Activated B cell treated with CpG ODN at 0.5 μM for 24 hours (primary cell): Measurements from ENCODE around the gene RHOF. TPM values are rescaled to one million over a fixed set of nuclear protein-coding genes. Genes with fewer than 3 reads are reported as not detected.

Source experiments
- ATAC-seq: fragments of 200-7000 bp; cut with Tn5 transposase; one replicate; pipeline ENCODE4 v1.10.0; 2021; ENCODE audit warnings: low read depth, mild to moderate bottlenecking, moderate library complexity
- CTCF ChIA-PET: fragments of 350-600 bp; sonication (Branson Sonifier 250); formaldehyde crosslinking; loops from one replicate; lab custom pipeline; 2021; ENCODE audit warnings: antibody characterized with exemption; lab: Charles Lee
- POLR2A ChIA-PET: fragments of 350-600 bp; sonication (Branson Sonifier 250); formaldehyde crosslinking; loops from one replicate; lab custom pipeline; 2021; ENCODE audit warnings: antibody characterized with exemption; lab: Charles Lee
- DNase-seq: peaks from one replicate; pipeline ENCODE4 v3.0.0; 2022
- H3K27ac Mint-ChIP-seq: one replicate; pipeline ENCODE4 v1.8.0; 2020; ENCODE audit warnings: mixed read lengths
- H3K27me3 Mint-ChIP-seq: one replicate; pipeline ENCODE4 v1.8.0; 2021; ENCODE audit warnings: mixed read lengths
- H3K36me3 Mint-ChIP-seq: one replicate; pipeline ENCODE4 v1.8.0; 2021; ENCODE audit warnings: low read depth, mixed read lengths
- H3K4me1 Mint-ChIP-seq: one replicate; pipeline ENCODE4 v1.8.0; 2021; ENCODE audit warnings: mixed read lengths
- H3K4me3 Mint-ChIP-seq: one replicate; pipeline ENCODE4 v1.8.0; 2020; ENCODE audit warnings: mild to moderate bottlenecking, mixed read lengths
- H3K9me3 Mint-ChIP-seq: one replicate; pipeline ENCODE4 v1.8.0; 2020; ENCODE audit warnings: mixed read lengths
- CTCF ChIP-seq: fragments of 200-600 bp; IDR thresholded peaks from one replicate; pipeline ENCODE4 v1.8.0; 2022; ENCODE audit warnings: antibody characterized with exemption, mild to moderate bottlenecking
- intact Hi-C: fragments of 100-400 bp; cut with micrococcal nuclease; formaldehyde crosslinking; loops from one replicate; pipeline ENCODE4 v1.15.1; 2024
- total RNA-seq: library from RNA; stranded (reverse); gene quantifications from 2 replicates; pipeline ENCODE4 v1.2.3, GENCODE V29; 2022

The RHOF gene
- total RNA-seq = 133 and 142 TPM in 2 replicates

DNA sequence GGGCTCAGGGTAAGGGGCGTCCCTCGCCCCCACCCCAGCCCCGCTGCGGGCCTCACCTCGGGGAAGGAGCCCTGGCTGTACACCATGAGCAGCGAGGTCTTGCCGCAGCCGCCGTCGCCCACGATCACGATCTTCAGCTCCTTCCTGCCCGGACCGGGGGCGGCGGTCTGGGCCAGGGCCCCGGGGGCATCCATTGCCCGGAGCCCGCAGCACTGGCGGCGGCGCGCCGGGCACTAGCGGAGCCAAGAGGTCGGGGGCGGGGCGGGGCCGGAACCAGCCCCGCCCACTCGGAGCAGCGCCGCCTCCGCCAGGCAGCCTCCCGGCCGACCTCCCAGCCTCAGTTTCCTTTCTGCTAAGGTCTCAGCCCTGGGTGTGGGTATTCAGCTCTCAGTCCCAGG is at the start of gene RHOF:
Gene RHOF, minus strand, starts transcription at position 249 of the 398 bp plus-strand sequence. Its CDS starts 55 bp downstream, at position 194.
- Mint-ChIP-seq H3K27ac (peak within 1 kb of the TSS; percentile 99), H3K9me3 (no peaks in the 10 kb centered on the region), H3K27me3 (no peaks in the 10 kb centered on the region), H3K36me3 (peaks cover 50% of the 10 kb centered on the region), H3K4me1 (peaks cover 65% of the 10 kb centered on the region), H3K4me3 (peak within 1 kb of the TSS; percentile 92)
- peak; percentile 15 for ATAC-seq
- POLR2A ChIA-PET = interaction anchor here (0.5 to 33.0 kb wide), 11 partner anchors 6 to 235 kb away, joined by 3 to 1155 read pairs (median 5); partner anchors contain the start of genes PSMD9, RHOF, SETD1B and TMEM120B
- TF ChIP-seq CTCF = no peak
- no peak for DNase-seq
- CTCF ChIA-PET = interaction anchor here (0.7 to 11.1 kb wide), 18 partner anchors 14 to 330 kb away, joined by 3 to 635 read pairs (median 12); partner anchors contain the start of genes PSMD9, SETD1B and TMEM120B
- intact Hi-C loops = loop anchor here (5.0 kb wide), 1 partner anchor 234 kb away; no protein-coding TSS in a partner anchor

DNA sequence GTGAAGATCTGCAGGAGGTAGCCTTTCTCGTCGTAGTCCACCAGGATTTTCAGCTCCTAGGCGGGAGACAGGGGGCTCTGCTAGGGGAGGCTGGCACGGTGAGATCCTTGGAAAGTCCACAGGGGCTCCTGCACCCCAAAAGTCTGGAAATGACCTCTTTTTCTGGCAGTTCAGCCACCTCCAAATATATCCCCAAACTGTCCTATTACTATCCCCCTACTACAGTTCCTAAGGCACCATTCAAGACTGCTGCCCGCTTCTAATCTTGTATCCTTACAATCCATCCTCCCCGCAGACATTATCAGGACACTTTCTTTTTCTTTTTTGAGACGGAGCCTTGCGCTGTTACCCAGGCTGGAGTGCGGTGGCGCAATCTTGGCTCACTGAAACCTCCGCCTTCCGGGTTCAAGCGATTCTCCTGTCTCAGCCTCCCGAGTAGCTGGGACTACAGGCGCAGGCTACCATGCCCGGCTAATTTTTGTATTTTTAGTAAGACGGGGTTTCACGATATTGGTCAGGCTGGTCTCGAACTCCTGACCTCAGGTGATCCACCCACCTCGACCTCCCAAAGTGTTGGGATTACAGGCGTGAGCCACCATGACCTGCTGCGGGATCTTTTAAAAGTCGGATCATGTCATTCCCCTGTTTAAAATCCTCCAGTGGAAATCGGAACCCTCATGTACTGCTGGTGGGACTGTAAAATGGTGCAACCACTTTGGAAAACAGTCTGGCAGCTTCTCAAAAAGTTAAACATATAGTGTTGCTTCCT is 46.7 kb upstream of the RHOF start:
- Mint-ChIP-seq H3K9me3 (no peaks in the 10 kb centered on the region), H3K4me3 (peak overlapping the region; percentile 97), H3K4me1 (peaks cover 15% of the 10 kb centered on the region), H3K27me3 (no peaks in the 10 kb centered on the region), H3K27ac (peak overlapping the region; percentile 88), H3K36me3 (peaks cover 3% of the 10 kb centered on the region)
- CTCF ChIA-PET = interaction anchor here (1.3 kb wide), 1 partner anchor 46 kb away, joined by 3 read pairs; no protein-coding TSS in a partner anchor
- ATAC-seq (no peak), DNase-seq (no peak)
- TF ChIP-seq CTCF = no peak
- POLR2A ChIA-PET = interaction anchor here (0.5 to 1.7 kb wide), 3 partner anchors 40 to 780 kb away, joined by 4 to 9 read pairs (median 4); no protein-coding TSS in a partner anchor
- intact Hi-C loops = loop anchor here (1.0 to 10.0 kb wide), 6 partner anchors 37 to 385 kb away; partner anchors contain the start of genes DIABLO and TMEM120B

DNA sequence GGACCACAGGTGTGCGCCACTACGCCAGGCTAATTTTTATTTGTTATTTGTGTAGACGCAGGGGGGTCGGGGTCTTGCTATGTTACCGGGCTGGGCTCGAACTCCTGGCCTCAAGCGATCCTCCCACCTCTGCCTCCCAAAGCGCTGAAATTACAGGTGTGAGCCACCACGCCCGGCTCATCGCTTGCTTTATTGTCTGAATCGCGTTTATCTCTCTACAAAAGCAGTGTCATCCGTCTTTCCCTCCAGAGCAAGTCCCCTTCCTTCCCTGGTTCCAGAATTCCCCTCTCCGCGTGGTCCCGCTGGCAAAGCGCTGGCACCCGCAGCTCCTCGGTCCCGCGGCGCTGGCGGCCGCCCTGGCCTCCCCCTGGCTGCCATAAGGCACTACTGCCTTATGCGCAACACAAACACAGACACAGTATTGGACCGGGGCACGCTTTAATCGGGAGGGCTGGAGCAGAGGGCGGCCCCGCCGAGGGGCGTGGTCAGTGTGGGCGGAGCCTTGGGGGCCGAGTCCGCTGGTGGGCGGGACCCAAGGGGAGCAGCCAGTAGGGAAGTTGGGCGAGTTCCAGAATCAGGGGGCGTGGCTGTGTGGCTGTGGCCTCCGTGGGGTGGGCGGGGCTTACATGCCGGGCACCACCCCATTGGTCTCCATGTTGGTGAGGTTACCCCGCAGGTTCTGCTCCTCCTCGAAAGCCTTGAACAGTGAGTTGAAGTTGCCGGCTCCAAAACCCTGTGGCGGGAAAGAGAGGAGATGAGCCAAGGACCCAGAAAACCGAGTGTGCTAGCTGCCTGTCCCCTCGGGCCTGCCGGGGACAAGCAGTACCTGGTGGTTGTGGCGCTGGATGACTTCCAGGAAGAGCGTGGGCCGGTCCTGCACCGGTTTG is 45.9 kb upstream of the RHOF start:
- H3K27ac Mint-ChIP-seq = peak overlapping the region; percentile 88
- ATAC-seq (peak; percentile 99), DNase-seq (peak; percentile 99)
- H3K27me3 Mint-ChIP-seq = no peaks in the 10 kb centered on the region
- intact Hi-C loops = loop anchor here (1.0 to 10.0 kb wide), 6 partner anchors 36 to 385 kb away; partner anchors contain the start of genes DIABLO and TMEM120B
- peak overlapping the region; percentile 97 for H3K4me3 Mint-ChIP-seq
- peaks cover 3% of the 10 kb centered on the region for H3K36me3 Mint-ChIP-seq
- POLR2A ChIA-PET = interaction anchor here (0.5 to 2.8 kb wide), 5 partner anchors 36 to 123 kb away, joined by 3 to 9 read pairs (median 4); partner anchors contain the start of gene PSMD9
- no peaks in the 10 kb centered on the region for H3K9me3 Mint-ChIP-seq
- CTCF ChIA-PET = interaction anchor here (3.9 kb wide), 1 partner anchor 45 kb away, joined by 14 read pairs; the partner anchor contains the start of gene RHOF
- no peak for TF ChIP-seq CTCF
- H3K4me1 Mint-ChIP-seq = peaks cover 15% of the 10 kb centered on the region

DNA sequence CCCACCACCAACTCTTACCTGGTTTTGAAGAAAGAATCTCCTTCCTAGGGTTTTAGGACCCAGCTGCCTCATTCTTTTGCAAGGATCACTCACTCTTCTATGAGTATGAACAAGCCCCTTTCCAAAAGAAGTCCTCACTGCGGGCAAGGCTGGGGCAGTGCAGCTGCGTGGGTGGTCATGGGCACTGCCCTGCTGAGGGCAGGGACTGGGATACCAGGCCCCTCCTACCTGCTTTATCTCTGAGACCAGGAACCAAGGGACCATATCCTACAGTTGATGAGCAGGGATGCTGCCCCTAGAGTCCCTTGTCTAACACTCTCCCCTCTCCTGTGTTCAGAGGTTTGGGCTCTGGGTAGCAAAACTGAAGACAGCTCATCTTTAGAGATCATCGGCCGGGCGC is 44.6 kb upstream of the RHOF start:
- no peak for TF ChIP-seq CTCF
- no peaks in the 10 kb centered on the region for H3K9me3 Mint-ChIP-seq
- no peak overlapping the region for H3K27ac Mint-ChIP-seq
- ChIA-PET CTCF (interaction anchor here (1.2 to 3.9 kb wide), 3 partner anchors 12 to 44 kb away, joined by 3 to 14 read pairs (median 8); partner anchors contain the start of gene RHOF), POLR2A (interaction anchor here (0.6 to 2.8 kb wide), 8 partner anchors 34 to 709 kb away, joined by 3 to 9 read pairs (median 3); partner anchors contain the start of gene PSMD9)
- ATAC-seq = no peak
- H3K27me3 Mint-ChIP-seq = no peaks in the 10 kb centered on the region
- no peak for DNase-seq
- intact Hi-C loops = loop anchor here (10.0 kb wide), 1 partner anchor 387 kb away; the partner anchor contains the start of gene DIABLO
- H3K4me3 Mint-ChIP-seq = no peak overlapping the region
- peaks cover 6% of the 10 kb centered on the region for H3K36me3 Mint-ChIP-seq
- peaks cover 15% of the 10 kb centered on the region for H3K4me1 Mint-ChIP-seq
